CD4-positive, alpha-beta T cell treated with Interleukin-17A for 1 hour (primary cell): ENCODE data around the gene TUBA3E.
"Not testable (repeated sequence)": the region's sequence is repeated elsewhere in the genome, so short reads cannot be mapped to it uniquely, and the experiment has no call there.

Source experiments
- DNase-seq: peaks from one replicate; pipeline ENCODE4 v3.0.0-alpha.2; 2020

Gene TUBA3E

DNA sequence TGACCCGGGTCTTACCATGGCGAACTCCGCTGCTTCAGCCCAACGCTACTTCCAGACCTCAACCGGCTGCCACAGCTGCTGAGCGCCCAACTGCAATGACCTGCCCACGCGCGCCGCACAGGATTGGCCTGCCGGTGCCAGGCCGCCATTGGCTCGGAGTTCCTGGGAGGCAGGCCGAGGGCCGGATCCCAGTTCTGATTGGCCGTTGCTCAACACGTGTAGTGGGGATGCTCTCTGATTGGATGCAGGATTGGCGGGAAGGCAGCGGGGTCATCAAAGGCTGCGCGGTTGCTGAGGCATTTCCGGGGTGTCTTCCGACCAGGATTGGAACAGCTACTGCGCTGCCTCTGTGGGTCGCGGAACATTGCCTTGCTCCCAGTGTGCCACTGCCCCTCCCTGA lies at the start of gene TUBA3E:
TUBA3E (minus strand) TSS at position 97 of the 400 bp plus-strand sequence; CDS start at position 18, 79 bp downstream.
- DNase-seq, result no peak

DNA sequence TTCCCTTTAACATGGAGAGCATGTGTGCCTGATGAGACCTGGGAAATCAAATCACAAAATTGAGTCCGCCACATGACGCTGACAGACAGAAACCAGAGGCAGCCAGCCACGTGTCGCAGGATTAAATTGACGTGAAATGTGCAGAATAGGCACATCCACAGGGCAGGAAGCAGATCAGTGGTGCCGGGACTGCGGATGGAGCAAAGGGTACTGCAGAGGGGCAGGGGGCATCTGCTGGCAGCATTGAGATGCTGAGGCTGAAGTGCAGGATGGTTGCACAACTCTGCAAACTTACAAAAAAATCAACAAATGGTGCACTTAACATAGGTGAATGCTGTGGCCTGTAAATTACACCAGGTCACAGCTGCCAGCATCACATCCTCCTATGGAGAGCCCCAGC lies 48.2 kb upstream of the TUBA3E start:
- no peak for DNase-seq

DNA sequence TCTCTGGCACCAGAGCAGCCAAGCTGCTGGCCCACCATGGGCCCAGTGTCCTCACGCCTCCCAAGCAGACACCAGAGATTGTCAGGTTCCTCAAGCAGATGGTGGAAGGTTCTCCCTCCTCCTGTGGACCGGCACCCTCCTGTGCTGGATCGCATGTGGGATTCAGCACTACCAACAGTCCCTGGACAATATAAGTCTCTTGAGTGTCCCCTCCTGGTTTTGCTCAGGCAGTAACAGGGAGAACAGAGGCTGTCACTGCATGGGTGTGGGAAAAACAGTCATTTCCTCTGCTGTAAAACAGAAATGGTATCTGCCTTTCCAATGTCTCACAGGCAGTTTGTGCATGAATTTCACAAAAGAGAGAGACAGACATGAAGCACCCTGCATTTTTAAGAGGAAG lies 47.7 kb upstream of the TUBA3E start:
- DNase-seq, result no peak

DNA sequence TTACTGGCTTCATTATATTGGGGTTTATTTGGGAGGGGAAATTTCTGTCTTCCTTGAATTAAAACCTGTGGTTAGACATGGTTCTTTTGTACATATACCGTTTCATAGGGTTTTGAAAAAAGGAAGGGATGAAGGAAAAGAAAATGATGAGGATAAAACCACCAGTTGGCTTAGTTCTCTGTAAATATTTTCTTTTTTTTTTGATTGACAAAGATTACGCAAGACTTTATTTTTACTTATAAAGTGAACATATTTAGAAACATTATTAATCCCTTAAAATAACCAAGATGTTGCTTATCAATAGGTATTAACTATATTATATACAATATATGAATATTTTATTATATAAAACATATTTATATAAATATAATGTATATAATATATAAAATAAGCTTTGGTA lies 45.1 kb upstream of the TUBA3E start:
- no peak for DNase-seq

DNA sequence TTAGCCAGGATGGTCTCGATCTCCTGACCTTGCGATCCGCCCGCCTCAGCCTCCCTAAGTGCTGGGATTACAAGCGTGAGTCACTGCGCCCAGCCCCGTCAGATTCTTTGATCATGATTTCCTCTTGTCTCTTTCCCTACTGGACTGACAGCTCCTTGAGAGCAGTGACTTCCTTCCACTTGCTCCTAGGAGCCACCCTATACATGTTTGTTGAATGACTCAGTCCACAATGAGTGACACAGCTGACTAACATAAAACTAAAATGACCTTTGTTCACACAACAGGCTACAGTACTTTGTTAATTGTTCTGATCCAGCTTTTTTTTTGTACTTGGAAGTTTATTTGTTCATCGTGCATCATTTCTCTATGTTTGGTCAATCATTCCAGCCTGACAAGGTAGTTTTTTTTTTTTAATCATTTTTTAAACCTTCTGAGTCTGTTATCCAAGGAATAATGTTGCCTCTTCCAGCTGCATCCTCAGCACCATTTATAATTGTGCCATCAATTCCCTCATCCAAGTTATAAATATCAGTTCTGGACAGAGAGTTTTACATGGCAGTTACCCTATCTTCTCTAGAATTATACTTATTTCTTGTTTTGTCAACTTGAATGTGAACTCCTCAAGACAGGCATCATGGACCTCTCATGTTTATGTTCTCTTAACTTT lies 42.9 kb upstream of the TUBA3E start:
- no peak for DNase-seq

DNA sequence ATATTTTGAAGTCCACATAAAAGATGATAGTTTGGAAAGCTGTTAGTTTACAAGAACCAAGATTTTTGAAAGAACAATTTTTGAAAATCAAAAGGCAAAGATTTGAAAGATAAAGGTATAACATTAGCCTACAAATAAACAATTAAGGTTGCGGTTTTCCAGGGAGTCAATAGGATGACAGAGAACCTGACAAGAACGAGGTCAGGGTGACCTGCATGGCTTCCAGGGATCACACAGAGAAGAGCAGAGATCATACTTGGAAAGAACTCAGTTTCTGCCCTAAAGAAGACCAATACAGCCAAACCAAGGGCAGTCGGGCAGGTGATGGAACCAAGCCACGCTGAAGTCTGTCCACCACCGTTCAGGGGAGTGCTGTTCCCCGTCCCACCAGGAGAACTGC lies 41.3 kb upstream of the TUBA3E start:
- not testable (repeated sequence) for DNase-seq

DNA sequence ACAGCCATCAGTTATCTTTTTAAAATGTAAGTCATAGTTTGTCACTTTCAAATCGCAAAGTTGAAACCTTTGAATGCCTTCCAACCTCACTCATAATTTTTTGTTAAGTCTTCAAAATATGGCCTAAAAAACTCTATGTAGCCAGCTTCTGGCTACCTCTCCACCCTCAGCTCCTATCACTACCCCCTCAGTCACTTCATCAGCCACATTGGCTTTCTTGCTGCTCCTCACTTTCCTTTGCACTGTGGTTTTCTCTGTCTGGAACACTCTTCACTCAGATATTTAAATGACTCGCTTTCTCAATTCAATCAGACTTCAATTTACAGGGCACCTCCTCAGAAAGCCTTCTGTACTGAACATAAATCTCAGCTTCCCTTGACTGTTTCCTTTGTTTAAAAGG lies 34.8 kb upstream of the TUBA3E start:
- not testable (repeated sequence) for DNase-seq

DNA sequence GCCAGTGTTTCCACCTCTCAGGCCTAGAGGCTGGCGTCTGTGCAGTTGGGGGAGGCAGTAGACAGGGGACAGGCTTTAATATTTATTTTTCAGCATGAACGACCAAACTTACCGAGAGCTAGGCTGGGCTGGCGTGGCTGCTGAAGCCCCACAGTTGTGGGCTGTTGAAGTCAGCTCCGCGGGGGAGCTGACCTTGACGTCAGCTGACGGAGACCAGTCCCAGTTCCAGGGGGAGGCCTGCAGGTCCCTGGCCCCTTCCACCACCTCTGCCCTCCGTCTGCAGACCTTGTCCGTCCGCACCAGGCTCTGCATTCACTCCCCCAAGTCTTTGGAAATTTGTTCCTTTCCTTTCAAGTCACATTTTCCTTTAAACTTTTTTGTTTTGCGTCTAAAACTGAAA lies 33.4 kb upstream of the TUBA3E start:
- no peak for DNase-seq

DNA sequence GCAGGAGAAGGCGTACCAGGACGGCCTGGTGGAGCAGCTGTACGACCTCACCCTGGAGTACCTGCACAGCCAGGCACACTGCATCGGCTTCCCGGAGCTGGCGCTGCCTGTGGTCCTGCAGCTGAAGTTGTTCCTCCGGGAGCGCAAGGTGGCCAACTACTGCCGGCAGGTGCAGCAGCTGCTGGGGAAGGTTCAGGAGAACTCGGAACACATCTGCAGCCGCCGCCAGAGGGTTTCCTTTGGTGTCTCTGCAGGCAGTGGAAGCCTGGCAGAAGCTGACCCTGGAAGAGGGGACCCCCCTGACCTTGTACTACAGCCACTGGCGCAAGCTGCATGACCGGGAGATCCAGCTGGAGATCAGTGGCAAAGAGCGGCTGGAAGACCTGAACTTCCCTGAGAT lies 32.7 kb upstream of the TUBA3E start:
- not testable (repeated sequence) for DNase-seq

DNA sequence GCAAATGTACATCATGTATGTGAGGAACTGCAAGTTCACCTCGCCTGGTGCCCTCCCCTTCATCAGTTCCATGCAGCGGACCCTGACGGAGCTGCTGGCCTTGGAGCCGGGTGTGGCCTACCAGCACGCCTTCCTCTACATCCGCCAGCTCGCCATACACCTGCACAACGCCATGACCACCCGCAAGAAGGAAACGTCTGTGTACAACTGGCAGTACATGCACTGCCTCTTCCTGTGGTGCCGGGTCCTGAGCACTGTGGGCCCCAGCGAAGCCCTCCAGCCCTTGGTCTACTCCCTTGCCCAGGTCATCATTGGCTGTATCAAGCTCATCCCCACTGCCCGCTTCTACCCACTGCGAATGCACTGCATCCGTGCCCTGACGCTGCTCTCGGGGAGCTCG lies 32.1 kb upstream of the TUBA3E start:
- DNase-seq, result not testable (repeated sequence)

DNA sequence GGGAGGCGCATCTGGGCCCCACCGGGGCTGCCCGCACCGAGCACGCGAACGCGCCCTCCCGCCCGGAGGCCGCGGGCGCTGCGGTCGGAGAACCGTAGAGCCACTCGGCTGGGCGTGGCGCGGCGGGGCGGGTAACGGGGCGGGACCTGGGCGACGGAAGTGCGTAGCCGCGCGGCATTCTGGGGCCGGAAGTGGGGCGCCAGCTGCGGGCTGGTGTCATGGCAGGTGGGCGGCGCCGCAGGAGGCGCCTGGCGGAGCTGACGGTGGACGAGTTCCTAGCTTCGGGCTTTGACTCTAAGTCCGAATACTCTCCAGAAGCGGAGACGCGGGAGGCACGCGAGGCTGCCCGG lies 30.9 kb upstream of the TUBA3E start:
- DNase-seq, result peak; percentile 39

DNA sequence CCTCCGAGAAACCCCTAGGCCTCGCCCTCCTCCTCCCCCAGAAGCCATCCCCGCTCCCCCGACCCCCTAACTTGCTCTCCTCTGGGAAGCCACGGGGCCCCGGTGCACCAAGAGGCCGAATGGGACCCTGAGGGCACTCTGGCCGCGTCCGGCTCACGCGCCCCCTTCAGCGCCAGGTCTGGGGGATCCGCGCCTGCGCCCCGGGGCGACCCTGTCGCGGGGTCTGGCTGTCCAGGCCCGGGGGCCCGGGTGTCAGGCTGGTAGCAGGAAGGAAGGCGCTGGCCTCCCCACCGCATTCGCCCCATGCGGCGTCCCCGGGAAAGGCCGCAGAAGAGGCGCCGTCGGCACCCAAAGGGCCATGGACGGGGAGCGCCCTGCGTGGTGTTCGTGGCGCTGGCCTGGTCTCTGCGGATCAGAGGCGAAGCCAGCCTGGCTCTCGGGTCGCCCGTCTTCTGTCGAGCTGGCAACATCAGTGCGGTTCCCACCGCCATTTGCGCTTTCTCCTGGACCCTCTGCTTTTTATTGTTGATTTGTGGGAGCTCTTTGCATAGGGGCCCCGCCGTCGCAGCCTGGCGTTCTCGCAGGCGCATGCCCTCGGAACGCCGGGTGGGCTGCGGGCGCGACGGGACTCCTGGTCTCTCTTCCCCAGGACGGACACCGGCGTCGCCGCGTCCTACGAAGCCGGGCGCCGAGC lies 30.4 kb upstream of the TUBA3E start:
- not testable (repeated sequence) for DNase-seq

DNA sequence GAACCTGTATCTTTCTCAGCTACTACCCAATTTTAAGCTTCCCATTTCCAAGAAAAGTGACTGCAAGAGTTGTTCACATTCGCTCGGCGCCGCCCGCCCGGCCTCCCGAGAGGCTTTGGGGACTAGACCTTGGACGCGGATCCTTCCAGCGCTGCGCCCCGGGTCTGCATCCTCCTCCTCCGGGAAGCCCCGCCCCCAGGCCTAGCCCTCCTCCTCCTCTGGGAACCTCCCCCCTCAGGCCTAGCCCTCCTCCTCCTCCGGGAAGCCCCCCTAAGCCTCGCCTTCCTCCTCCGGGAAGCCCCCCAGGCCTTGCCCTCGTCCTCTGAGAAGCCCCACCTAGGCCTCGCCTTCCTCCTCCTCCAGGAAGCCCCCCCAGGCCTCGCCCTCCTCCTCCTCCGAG lies 29.8 kb upstream of the TUBA3E start:
- not testable (repeated sequence) for DNase-seq

DNA sequence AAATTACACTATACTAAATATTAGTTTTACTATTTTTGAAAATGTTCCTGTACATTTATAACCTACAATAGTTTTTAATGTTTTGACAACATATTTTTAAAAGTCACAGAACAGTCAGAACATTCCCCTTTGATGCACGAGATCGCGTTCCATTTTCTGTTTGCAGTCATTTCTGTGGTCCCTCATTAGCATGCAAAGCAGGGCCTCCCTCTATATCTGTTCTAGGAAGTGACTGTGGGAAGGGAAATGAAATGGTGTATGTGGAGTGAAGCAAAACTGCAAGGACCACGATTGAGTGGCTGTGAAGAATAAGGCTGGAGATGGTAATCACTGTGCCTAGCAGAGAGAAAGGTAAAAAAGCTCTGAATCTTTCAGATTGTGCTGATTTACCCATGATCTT lies 24.3 kb upstream of the TUBA3E start:
- not testable (repeated sequence) for DNase-seq

DNA sequence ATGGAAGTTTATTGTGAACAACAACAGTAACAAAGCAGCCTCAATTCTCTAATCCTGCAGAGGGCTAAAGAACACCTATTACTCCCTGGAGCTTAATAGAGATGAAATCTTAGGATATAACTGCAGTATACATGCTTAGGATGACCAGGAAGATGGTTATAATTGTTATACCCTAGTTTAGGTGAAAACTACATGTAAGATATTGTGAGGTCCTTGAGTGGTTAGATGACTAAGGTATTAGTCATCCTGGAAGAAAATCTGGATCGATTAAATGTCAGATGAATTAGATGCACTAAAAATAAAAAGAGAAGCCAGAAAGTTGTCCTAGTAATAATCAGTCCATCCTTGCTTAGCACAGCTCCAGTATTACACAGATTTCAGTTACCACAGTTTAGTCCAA lies 22.3 kb upstream of the TUBA3E start:
- DNase-seq, result not testable (repeated sequence)

DNA sequence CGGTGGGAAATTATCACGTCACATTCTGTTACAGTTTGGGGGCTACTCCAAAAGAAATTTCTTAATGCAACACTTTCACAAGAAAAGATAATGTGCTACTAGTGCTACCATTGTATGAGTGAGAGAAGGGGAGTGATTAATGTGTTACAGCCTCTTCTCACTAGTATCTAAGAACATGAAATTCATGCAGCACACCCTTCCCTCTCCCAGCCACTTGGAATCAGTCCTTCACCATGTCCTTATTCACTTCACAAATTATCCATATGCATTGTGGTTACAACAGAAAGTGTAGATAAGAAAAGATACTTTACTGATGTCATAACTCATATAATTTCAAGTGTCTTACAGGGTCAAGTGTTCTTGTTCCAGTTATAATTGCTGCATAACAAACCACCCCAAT lies 20.9 kb upstream of the TUBA3E start:
- not testable (repeated sequence) for DNase-seq

DNA sequence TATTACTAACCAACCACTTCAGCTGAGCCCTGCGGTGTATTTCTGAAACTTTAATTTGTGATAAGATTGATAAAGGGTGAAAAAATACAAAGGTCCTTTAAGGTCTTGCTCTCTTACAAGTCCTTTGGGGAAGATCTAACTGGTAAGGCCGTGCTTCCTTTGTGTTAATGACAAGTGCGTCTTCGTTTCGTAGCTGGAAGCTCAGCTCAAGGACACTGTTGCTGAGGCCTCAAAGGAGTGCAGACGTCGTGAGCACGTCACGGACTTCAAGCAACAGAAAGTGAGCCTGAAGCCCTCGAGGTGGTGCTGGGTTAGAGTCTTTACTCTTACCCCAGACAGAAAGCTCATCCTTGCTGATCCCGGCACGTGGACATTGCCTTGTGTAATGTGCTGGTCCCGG lies 8.8 kb upstream of the TUBA3E start:
- DNase-seq, result not testable (repeated sequence)

DNA sequence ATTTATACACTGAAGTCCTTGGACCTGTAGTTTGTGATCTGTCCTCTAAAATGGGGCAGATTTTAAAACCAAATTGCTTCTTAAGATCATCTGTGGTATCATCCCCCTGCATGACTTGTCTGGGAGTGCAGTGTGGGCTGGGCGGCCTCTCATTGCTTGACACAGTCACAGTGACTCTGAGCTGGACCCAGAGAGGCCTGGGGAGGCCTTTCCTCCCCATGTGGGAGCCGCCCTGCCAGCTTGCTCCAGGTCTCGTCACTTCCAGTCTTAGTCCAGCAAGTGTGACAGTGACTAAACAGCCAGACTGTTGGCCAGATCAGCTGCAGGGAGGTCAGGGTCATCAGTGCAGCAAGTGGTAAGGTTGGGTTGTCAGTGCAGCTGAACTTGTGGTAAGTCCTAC lies 4.9 kb upstream of the TUBA3E start:
- not testable (repeated sequence) for DNase-seq

DNA sequence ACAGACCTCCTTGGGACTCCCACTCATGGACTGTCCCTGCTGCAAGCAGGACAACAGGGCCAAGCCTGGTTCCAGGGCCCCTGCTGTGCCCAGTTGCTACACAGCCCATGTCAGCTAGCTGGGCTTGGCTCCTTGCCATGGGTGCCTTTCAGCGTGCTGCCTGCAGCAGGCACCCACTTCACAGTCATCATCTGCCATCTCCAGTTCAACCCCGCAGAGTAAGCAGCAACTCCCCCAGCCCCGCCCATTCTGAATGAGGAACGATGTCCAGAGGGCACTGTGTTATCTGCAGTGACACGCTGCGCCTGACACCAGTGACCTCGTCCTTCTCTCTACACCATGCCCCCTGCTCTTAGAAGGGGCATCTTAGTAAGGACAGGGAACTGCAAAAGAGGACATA lies 4.3 kb upstream of the TUBA3E start:
- not testable (repeated sequence) for DNase-seq

DNA sequence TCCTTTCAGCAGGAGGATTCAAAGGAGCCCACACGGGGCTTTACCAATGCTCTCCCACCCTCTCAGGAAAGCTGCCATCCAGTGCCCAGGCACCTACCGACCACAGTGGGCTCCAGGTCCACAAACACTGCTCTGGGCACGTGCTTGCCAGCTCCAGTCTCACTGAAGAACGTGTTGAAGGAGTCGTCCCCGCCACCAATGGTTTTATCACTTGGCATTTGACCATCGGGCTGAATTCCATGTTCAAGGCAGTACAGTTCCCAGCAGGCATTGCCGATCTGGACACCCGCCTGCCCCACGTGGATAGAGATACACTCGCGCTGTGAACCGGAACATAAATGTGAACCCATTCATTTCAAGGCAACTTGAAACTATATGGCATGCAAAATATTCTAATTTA lies 2.2 kb downstream of the TUBA3E start:
- not testable (repeated sequence) for DNase-seq

DNA sequence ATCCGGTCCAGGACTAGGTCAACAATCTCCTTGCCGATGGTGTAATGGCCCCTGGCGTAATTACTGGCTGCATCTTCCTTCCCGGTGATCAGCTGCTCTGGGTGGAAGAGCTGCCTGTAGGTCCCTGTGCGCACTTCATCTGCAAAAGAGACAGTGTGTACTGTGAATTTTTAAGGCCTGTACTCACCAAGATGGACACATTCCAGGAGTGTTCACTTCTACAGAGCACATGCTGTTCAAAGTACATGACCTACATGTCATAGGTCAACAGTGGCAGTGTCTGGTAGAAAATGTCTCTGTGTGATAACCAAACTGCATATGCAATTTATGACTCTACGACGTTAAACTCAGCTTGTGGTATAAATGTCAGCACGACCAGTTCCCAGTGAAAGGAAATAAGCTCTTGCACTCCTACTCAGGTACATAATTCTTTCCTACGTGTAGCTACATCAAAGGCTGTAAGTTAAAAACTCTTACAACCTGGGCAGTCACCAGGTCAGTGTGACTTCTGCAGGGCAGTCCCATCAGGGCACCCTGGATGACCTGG lies 3.1 kb downstream of the TUBA3E start:
- not testable (repeated sequence) for DNase-seq

DNA sequence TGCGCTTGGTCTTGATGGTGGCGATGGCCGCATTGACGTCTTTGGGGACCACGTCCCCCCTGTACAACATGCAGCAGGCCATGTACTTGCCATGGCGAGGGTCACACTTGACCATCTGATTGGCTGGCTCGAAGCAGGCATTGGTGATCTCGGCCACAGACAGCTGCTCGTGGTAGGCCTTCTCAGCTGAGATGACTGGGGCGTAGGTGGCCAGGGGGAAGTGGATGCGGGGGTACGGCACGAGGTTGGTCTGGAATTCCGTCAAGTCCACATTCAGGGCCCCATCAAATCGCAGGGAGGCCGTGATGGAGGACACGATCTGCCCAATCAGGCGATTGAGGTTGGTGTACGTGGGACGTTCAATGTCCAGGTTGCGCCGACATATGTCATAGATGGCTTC lies 4.4 kb downstream of the TUBA3E start:
- not testable (repeated sequence) for DNase-seq

DNA sequence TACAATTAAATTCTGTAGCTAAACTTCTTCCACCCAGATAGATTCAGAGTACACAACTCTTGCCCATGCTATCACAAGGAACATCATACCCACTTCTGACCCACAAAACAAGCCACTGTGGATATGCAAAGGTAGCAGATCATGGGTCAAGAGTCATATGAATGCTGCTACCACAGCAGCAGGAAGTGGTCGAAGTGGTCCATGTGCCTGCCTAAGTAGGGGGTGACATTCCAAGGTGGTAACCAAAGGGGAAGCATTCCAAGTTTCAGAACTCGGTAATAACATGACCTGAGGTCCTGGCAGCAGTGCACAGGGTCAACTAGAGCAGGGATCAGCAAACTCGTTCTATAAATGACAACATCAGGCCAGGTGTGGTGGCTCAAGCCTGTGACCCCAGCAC lies 5.8 kb downstream of the TUBA3E start:
- DNase-seq, result not testable (repeated sequence)

DNA sequence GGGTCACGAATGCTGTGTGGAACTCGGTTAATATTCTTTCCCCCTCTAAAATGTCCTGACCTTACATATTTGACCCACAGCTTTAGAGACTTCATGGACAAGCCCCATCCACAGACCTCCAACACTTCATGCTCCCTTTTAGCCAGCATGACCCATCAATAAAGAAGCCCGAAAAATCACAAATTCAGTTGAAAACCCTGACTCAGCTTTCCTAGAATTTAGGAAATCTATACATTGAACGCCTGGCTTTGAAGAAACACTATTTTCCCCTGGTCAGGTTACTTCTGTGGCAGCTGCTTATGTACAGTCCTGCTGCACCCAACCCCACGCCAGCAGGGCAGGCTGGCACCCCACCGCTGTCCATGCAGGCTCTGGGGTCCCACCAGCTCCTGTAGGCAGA lies 6.9 kb downstream of the TUBA3E start:
- not testable (repeated sequence) for DNase-seq
